Osteoblast (primary cell): ENCODE measurements around the gene S100A8. TPM values are rescaled to one million over a fixed set of nuclear protein-coding genes. Genes with fewer than 3 reads are reported as not detected.
"Not testable (repeated sequence)": the region's sequence is repeated elsewhere in the genome, so short reads cannot be mapped to it uniquely, and the experiment has no call there.

Experiments
- DNase-seq: peaks from one replicate; pipeline ENCODE4 v3.0.0; 2011; ENCODE audit warnings: low spot score, mixed read lengths; ENCODE audit not compliant: insufficient read length; ENCODE audit errors: missing footprints
- H2AFZ ChIP-seq: 2 replicates; pipeline ENCODE4 v1.6.0; 2011; ENCODE audit warnings: mild to moderate bottlenecking, low read length
- H3K27ac ChIP-seq: 2 replicates; pipeline ENCODE4 v1.5.1; 2011; ENCODE audit warnings: mild to moderate bottlenecking, low read depth, low read length, moderate library complexity
- H3K27me3 ChIP-seq: 2 replicates; pipeline ENCODE4 v1.6.0; 2012; ENCODE audit warnings: mild to moderate bottlenecking, control low read depth, inconsistent platforms, low read length, moderate library complexity; ENCODE audit not compliant: insufficient read depth
- H3K36me3 ChIP-seq: 2 replicates; pipeline ENCODE4 v1.5.1; 2011; ENCODE audit warnings: mild to moderate bottlenecking, low read length, control low read depth, moderate library complexity; ENCODE audit not compliant: insufficient read depth
- H3K4me1 ChIP-seq: 2 replicates; pipeline ENCODE4 v1.5.1; 2011; ENCODE audit warnings: mild to moderate bottlenecking, low read length, control low read depth, moderate library complexity; ENCODE audit not compliant: insufficient read depth
- H3K4me2 ChIP-seq: 2 replicates; pipeline ENCODE4 v1.6.0; 2011; ENCODE audit warnings: mild to moderate bottlenecking, low read length; ENCODE audit not compliant: insufficient read depth
- H3K4me3 ChIP-seq: fragments of 200-600 bp; sonication (generic); 3 replicates; pipeline ENCODE4 v1.5.1; 2012; ENCODE audit warnings: mild to moderate bottlenecking, low read length, inconsistent platforms; ENCODE audit not compliant: insufficient read depth
- H3K79me2 ChIP-seq: 2 replicates; pipeline ENCODE4 v1.6.0; 2012; ENCODE audit warnings: mild to moderate bottlenecking, low read length, control low read depth, inconsistent platforms; ENCODE audit not compliant: insufficient read depth
- H3K9me3 ChIP-seq: 2 replicates; pipeline ENCODE4 v1.5.1; 2011; ENCODE audit warnings: low read depth, low read length, control low read depth
- H4K20me1 ChIP-seq: 2 replicates; pipeline ENCODE4 v1.6.0; 2012; ENCODE audit warnings: mild to moderate bottlenecking, low read length, control low read depth; ENCODE audit not compliant: insufficient read depth
- CTCF ChIP-seq: IDR thresholded peaks from 2 replicates; pipeline ENCODE4 v1.5.1; 2011; ENCODE audit warnings: mild to moderate bottlenecking, low read depth, low read length, moderate library complexity; ENCODE audit errors: extremely low read depth
- total RNA-seq: library from RNA; depleted of rRNA; stranded (reverse); fragments of >200 nt; gene quantifications from 2 replicates; pipeline ENCODE4 v1.2.3, GENCODE V29; 2012

Gene S100A8
- total RNA-seq, 1 donor, result not detected

DNA sequence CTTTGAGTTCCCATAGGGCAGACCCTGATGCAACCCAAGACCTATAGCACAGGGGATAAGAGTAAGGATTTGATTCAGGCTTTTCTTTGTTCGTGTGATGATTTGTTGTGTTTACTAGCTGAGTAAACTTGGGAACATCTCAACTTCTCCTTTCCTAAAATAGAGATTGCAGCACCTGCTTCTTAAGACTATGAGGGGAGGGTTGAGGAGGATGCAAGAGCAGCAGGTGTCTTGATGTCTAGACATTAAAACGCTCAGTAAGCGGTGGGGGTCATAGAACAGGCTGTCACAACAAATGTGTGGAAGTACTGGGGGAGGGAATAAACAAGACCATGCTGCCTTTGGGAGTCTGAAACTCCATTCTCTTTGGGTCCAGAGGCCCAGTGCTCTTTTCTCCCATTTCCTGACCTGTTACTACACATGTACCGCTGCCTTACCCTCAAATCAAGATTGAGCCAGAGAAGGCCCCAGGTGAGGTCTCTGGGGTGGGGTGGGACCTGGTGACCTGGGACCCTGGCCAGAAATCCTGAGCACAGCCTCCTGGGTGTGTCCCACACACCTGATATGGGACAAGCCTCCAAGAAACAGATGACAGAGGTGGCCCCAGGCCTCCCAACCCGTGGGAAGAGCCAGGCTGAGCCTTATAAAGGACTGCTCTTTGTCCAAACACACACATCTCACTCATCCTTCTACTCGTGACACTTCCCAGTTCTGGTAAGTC is 25.1 kb upstream of the S100A8 start, which contains the start of gene S100A7A:
Gene S100A7A, plus strand, starts transcription at position 671 of the 721 bp plus-strand sequence. CDS start 1,563 bp downstream, outside the sequence.
- Histone ChIP-seq H3K36me3 (no peaks in the 10 kb centered on the region), H3K4me3 (no peak within 1 kb of the TSS), H3K27ac (no peak within 1 kb of the TSS), H3K4me1 (no peaks in the 10 kb centered on the region), H3K4me2 (no peak within 1 kb of the TSS), H4K20me1 (no peaks in the 10 kb centered on the region), H3K27me3 (no peaks in the 10 kb centered on the region), H3K79me2 (no peaks in the 10 kb centered on the region), H2AFZ (no peak within 1 kb of the TSS), H3K9me3 (no peaks in the 10 kb centered on the region)
- DNase-seq, result no peak
- TF ChIP-seq CTCF, result no peak

- not testable (repeated sequence) for H3K27me3 ChIP-seq, H3K4me3 ChIP-seq, H3K4me2 ChIP-seq, DNase-seq, H3K79me2 ChIP-seq, H3K9me3 ChIP-seq, H2AFZ ChIP-seq, H4K20me1 ChIP-seq, H3K4me1 ChIP-seq, H3K36me3 ChIP-seq, H3K27ac ChIP-seq
Measured at GRCh38 chr1:153413961-153414360, 23.1 kb upstream of the S100A8 start.

DNA sequence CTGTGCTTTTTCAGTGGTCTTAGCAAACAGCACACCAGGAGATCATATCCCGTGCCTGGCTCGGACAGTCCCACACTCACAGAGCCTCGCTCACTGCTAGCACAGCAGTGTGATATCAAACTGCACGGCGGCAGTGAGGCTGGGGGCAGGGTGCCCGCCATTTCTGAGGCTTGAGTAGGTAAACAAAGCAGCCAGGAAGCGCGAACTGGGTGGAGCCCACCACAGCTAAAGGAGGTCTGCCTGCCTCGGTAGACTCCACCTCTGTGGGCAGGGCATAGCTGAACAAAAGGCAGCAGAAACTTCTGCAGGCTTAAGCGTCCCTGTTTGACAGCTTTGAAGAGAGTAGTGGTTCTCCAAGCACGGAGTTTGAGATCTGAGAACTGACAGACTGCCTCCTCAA is 16.4 kb upstream of the S100A8 start:
- not testable (repeated sequence) for H3K4me3 ChIP-seq, DNase-seq, H3K9me3 ChIP-seq, H3K36me3 ChIP-seq, H3K27ac ChIP-seq, H3K27me3 ChIP-seq, H3K79me2 ChIP-seq, H4K20me1 ChIP-seq, H3K4me2 ChIP-seq, H2AFZ ChIP-seq, H3K4me1 ChIP-seq

DNA sequence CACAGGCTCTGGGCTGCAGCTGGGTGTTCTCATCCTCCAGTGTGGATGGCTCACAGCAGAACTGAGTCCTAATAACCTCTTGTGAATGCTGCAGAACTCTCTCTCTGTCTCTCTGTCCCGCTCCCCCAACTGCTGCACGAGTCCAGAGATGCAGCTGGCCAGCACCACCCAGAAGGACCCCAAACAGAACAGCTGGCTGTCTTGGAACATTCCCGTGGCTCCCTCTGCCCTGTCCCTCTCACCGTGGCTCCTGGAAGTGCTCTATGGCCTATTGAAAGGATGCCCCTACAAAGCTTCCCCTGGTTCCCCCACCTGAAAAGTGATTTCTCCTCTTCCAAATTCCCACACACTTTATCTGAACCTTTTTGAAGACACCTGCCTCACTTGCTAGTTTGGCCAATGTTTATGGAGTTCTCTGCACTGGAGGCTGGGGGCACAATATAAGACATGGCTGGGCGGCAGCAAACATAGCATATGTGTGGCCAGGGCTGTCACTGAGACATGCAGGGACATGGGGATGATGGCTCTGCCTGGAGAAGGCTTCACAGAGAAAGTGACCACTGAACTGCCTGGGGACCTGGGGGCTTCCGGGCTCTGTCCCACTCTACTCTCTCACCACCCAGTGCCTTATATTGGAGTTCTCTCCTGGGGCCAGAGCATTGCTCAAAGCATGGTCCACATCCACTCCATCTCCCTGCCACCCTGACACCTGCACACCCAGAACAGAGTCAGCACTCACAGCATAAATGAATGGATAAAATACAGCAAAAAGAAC is 15.1 kb upstream of the S100A8 start:
- H2AFZ ChIP-seq, H3K4me2 ChIP-seq, H3K9me3 ChIP-seq, H3K36me3 ChIP-seq, H3K4me1 ChIP-seq, H3K79me2 ChIP-seq, H3K27me3 ChIP-seq, H3K27ac ChIP-seq, H3K4me3 ChIP-seq, DNase-seq, H4K20me1 ChIP-seq: not testable (repeated sequence)

- no peaks in the 10 kb centered on the region for H3K9me3 ChIP-seq
- H3K4me1 ChIP-seq, result no peaks in the 10 kb centered on the region
- H3K27me3 ChIP-seq, result no peaks in the 10 kb centered on the region
- no peaks in the 10 kb centered on the region for H4K20me1 ChIP-seq
- H3K4me3 ChIP-seq, result no peak overlapping the region
- H3K4me2 ChIP-seq, result no peak overlapping the region
- DNase-seq, result no peak
- no peak overlapping the region for H2AFZ ChIP-seq
- no peaks in the 10 kb centered on the region for H3K36me3 ChIP-seq
- TF ChIP-seq CTCF, result peak; percentile 44
- no peaks in the 10 kb centered on the region for H3K79me2 ChIP-seq
- H3K27ac ChIP-seq, result no peak overlapping the region
Measured at GRCh38 chr1:153404768-153405167, 13.9 kb upstream of the S100A8 start.
